Gastrocnemius medialis (tissue), 4 donors: ENCODE measurements around the gene TERB1. TPM values are rescaled to one million over a fixed set of nuclear protein-coding genes. Genes with fewer than 3 reads are reported as not detected.

Experiments
- ATAC-seq, 2 donors: fragments of 150-250 bp; one replicate each; pipeline ENCODE4 v1.9.1; 2016
- DNase-seq, 2 donors: peaks; one replicate each; pipeline ENCODE4 v3.0.0-alpha.2; 2019
- H3K27ac ChIP-seq, 4 donors: fragments of 200-600 bp; sonication (generic); 1 replicate in 1 of 4; 2 replicates in 3 of 4; pipeline ENCODE4 v1.5.1; 2016 to 2018; ENCODE audit warnings: mild to moderate bottlenecking in 2 of 4, moderate library complexity in 1 of 4
- H3K27me3 ChIP-seq, 3 donors: fragments of 200-600 bp; sonication (generic) in 2 of 3; 1 replicate in 1 of 3; 2 replicates in 2 of 3; pipeline versions ENCODE4 v1.5.1 to v1.6.0; 2016 to 2019; ENCODE audit warnings: mild to moderate bottlenecking in 1 of 3, moderate library complexity in 1 of 3
- H3K36me3 ChIP-seq, 2 donors: fragments of 200-600 bp; sonication (generic) in 1 of 2; one replicate each; pipeline ENCODE4 v1.5.1; 2017 to 2018
- H3K4me1 ChIP-seq, 2 donors: fragments of 200-600 bp; sonication (generic) in 1 of 2; one replicate each; pipeline ENCODE4 v1.5.1; 2016 to 2017; ENCODE audit warnings: mild to moderate bottlenecking in 2 of 2
- H3K4me3 ChIP-seq, 4 donors: fragments of 200-600 bp; sonication (generic) in 3 of 4; 1 replicate in 1 of 4; 2 replicates in 3 of 4; pipeline ENCODE4 v1.5.1; 2016 to 2019; ENCODE audit warnings: mild to moderate bottlenecking in 2 of 4
- H3K9me3 ChIP-seq, 3 donors: fragments of 200-600 bp; sonication (generic) in 2 of 3; 1 replicate in 1 of 3; 2 replicates in 2 of 3; pipeline ENCODE4 v1.5.1; 2016 to 2019
- CTCF ChIP-seq, 5 experiments: fragments of 450-650 bp in 3 of 5; fragments of 200-600 bp in 2 of 5; sonication (generic) in 2 of 5; IDR thresholded peaks in 4 of 5; conservative IDR thresholded peaks in 1 of 5; 1 replicate in 4 of 5; 2 replicates in 1 of 5; pipeline ENCODE4 v1.5.1; 2016 to 2019; ENCODE audit warnings: antibody characterized with exemption in 5 of 5, mild to moderate bottlenecking in 3 of 5, moderate library complexity in 3 of 5
- POLR2A ChIP-seq, 2 donors: fragments of 450-650 bp; IDR thresholded peaks; one replicate each; pipeline ENCODE4 v1.6.1; 2017; ENCODE audit warnings: antibody characterized with exemption in 2 of 2, mild to moderate bottlenecking in 2 of 2, moderate library complexity in 2 of 2
- in situ Hi-C, 4 donors: fragments of 200-750 bp; cut with MboI; loops; one replicate each; pipeline versions ENCODE4 v1.15.0 to v1.8.0; 2017; ENCODE audit warnings: low sequenced_read_pairs in 4 of 4
- intact Hi-C: fragments of 100-400 bp; cut with DNase I; formaldehyde crosslinking; loops from one replicate; pipeline ENCODE4 v1.15.1; 2023; ENCODE audit warnings: low total_unique reads
- total RNA-seq, 4 donors: library from RNA; depleted of rRNA; stranded (reverse); fragments of >200 nt; gene quantifications; one replicate each; pipeline versions ENCODE4 v1.1.0 to v1.2.3, GENCODE V29; 2016

Gene TERB1
- total RNA-seq, 4 donors from 2014 or later, result not detected

- no peak for ATAC-seq
- Histone ChIP-seq H3K4me1 (peaks cover 0 to 6% of the 10 kb centered on the region in 2 donors), H3K36me3 (no peaks in the 10 kb centered on the region), H3K27me3 (peaks cover 25 to 30% (median 26%) of the 10 kb centered on the region in 3 donors), H3K9me3 (no peaks in the 10 kb centered on the region), H3K27ac (no peak overlapping the region), H3K4me3 (no peak overlapping the region)
- in situ Hi-C loops (no loop called here), intact Hi-C loops (no loop called here)
- TF ChIP-seq CTCF (IDR thresholded peaks at IDR 0.05 in 4 of 5, conservative IDR thresholded peaks at IDR 0.05 in 1 of 5), result no peak
- no peak for TF ChIP-seq POLR2A (IDR thresholded peaks at IDR 0.05)
- DNase-seq, result no peak
Measured at GRCh38 chr16:66842765-66843164, 41.4 kb upstream of the TERB1 start.

DNA sequence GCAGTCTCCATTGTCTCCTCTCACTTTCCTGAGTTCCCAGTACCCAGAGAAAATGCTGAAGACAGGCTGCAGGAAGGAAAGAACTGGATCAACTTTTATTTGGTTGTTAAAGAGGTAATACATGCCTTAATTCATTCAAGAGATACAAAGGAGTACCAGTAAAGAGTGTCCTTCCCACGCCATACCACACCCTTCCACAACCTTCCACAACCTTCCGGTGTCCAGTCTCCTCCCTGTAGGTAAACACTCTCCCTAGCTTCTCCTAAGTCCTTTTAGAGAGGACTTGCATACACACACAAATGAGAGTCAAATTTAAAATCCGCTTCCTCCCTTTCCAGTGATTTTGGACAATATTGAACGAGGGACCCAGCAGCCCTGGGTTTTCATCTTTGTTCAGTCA is 40.0 kb upstream of the TERB1 start:
- intact Hi-C loops (no loop called here), in situ Hi-C loops (no loop called here)
- DNase-seq (no peak), ATAC-seq (no peak)
- Histone ChIP-seq H3K36me3 (no peaks in the 10 kb centered on the region), H3K27ac (no peak overlapping the region), H3K27me3 (peaks cover 19 to 25% (median 25%) of the 10 kb centered on the region in 3 donors), H3K4me1 (peaks cover 0 to 6% of the 10 kb centered on the region in 2 donors), H3K9me3 (no peaks in the 10 kb centered on the region), H3K4me3 (no peak overlapping the region)
- no peak for TF ChIP-seq POLR2A (IDR thresholded peaks at IDR 0.05)
- TF ChIP-seq CTCF (IDR thresholded peaks at IDR 0.05 in 4 of 5, conservative IDR thresholded peaks at IDR 0.05 in 1 of 5), result no peak

DNA sequence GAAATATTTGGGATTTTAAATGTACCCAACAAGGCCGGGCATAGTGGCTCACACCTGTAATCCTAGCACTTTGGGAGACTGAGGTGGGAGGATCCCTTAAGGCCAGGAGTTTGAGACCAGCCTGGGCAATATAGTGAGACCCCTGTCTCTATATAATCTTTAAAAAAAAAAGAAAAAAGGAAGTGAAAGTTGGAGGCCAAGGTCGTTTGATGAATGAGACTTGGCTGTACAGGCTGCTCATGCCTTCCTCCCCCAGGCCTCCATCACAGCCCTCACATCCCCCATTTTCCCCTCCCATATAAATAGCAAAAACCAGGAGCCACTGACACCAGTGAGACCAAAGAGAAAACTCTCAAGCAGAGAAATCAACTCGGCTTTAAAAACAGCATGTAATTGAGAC is 39.5 kb upstream of the TERB1 start:
- no peak for DNase-seq
- H3K36me3 ChIP-seq, result no peaks in the 10 kb centered on the region
- TF ChIP-seq POLR2A (IDR thresholded peaks at IDR 0.05), result no peak
- no peak for ATAC-seq
- H3K27me3 ChIP-seq, result peaks cover 19 to 25% (median 24%) of the 10 kb centered on the region in 3 donors
- in situ Hi-C loops, result no loop called here
- peaks cover 0 to 6% of the 10 kb centered on the region in 2 donors for H3K4me1 ChIP-seq
- H3K27ac ChIP-seq, result no peak overlapping the region
- H3K4me3 ChIP-seq, result no peak overlapping the region
- no peaks in the 10 kb centered on the region for H3K9me3 ChIP-seq
- intact Hi-C loops, result no loop called here

- Histone ChIP-seq H3K4me3 (no peak overlapping the region), H3K36me3 (no peaks in the 10 kb centered on the region), H3K27me3 (no peaks in the 10 kb centered on the region), H3K27ac (no peak overlapping the region), H3K9me3 (no peaks in the 10 kb centered on the region), H3K4me1 (peaks cover 3% of the 10 kb centered on the region in 2 donors)
- ATAC-seq (no peak), DNase-seq (no peak)
- TF ChIP-seq CTCF (IDR thresholded peaks at IDR 0.05 in 4 of 5, conservative IDR thresholded peaks at IDR 0.05 in 1 of 5) (no peak), POLR2A (IDR thresholded peaks at IDR 0.05) (no peak)
- in situ Hi-C loops (loop anchor here in 2 of 4 donors (5.0 kb wide), 2 partner anchors 33 to 38 kb away; no protein-coding TSS in a partner anchor), intact Hi-C loops (loop anchor here (5.0 kb wide), 1 partner anchor 92 kb away; no protein-coding TSS in a partner anchor)
Measured at GRCh38 chr16:66834746-66835145, 33.4 kb upstream of the TERB1 start.

- TF ChIP-seq CTCF (IDR thresholded peaks at IDR 0.05 in 4 of 5, conservative IDR thresholded peaks at IDR 0.05 in 1 of 5) (no peak), POLR2A (IDR thresholded peaks at IDR 0.05) (no peak)
- Histone ChIP-seq H3K27ac (no peak overlapping the region), H3K9me3 (no peaks in the 10 kb centered on the region), H3K4me1 (peaks cover 9 to 11% of the 10 kb centered on the region in 2 donors), H3K36me3 (peaks cover 0 to 4% of the 10 kb centered on the region in 2 donors), H3K27me3 (no peaks in the 10 kb centered on the region), H3K4me3 (no peak overlapping the region)
- DNase-seq (no peak), ATAC-seq (no peak)
- intact Hi-C loops, result loop anchor here (5.0 kb wide), 1 partner anchor 90 kb away; no protein-coding TSS in a partner anchor
- in situ Hi-C loops, result loop anchor here in 2 of 4 donors (5.0 kb wide), 2 partner anchors 35 to 40 kb away; no protein-coding TSS in a partner anchor
Measured at GRCh38 chr16:66832661-66833305, 31.4 kb upstream of the TERB1 start.
